HepG2 (cell line): Measurements from ENCODE around the gene ATRAID. TPM values are rescaled to one million over a fixed set of nuclear protein-coding genes. Genes with fewer than 3 reads are reported as not detected.

Experiments used
- ELF4 ChIP-seq: sonication (generic); formaldehyde crosslinking; IDR thresholded peaks from 2 replicates; pipeline ENCODE4 v1.5.0; 2020; ENCODE audit warnings: missing genetic modification reagents, mild to moderate bottlenecking, moderate library complexity, borderline replicate concordance
- FOXJ3 ChIP-seq: sonication (generic); formaldehyde crosslinking; IDR thresholded peaks from 2 replicates; pipeline ENCODE4 v1.4.0; 2020; ENCODE audit warnings: missing genetic modification reagents, mild to moderate bottlenecking, borderline replicate concordance
- GLMP ChIP-seq: sonication (generic); formaldehyde crosslinking; IDR thresholded peaks from 2 replicates; pipeline ENCODE4 v1.9.0; 2021; ENCODE audit warnings: missing genetic modification reagents, mild to moderate bottlenecking, borderline replicate concordance
- HCFC1 ChIP-seq: fragments of 150-350 bp; IDR thresholded peaks from 2 replicates; pipeline ENCODE4 v1.6.1; 2014; ENCODE audit warnings: low read depth, low read length
- KLF9 ChIP-seq: IDR thresholded peaks from 2 replicates; pipeline ENCODE4 v1.6.1; 2016; ENCODE audit warnings: low read depth
- MAFG ChIP-seq: sonication (generic); formaldehyde crosslinking; IDR thresholded peaks from 2 replicates; pipeline ENCODE4 v1.5.1; 2020; ENCODE audit warnings: mild to moderate bottlenecking, missing genetic modification reagents
- NCOR1 ChIP-seq: fragments of 200-600 bp; sonication (generic); IDR thresholded peaks from 2 replicates; pipeline ENCODE4 v1.7.0; 2017; ENCODE audit warnings: antibody characterized with exemption, low read length, borderline replicate concordance
- POLR2AphosphoS2 ChIP-seq: IDR thresholded peaks from 2 replicates; pipeline ENCODE4 v1.6.1; 2011; ENCODE audit warnings: low read depth, low read length, improper control_type of control experiment
- SATB2 ChIP-seq: sonication (generic); formaldehyde crosslinking; IDR thresholded peaks from 2 replicates; pipeline ENCODE4 v1.5.0; 2020; ENCODE audit warnings: missing genetic modification reagents
- SRF ChIP-seq: IDR thresholded peaks from 2 replicates; pipeline ENCODE4 v1.6.1; 2011; ENCODE audit warnings: mild to moderate bottlenecking, low read depth, low read length, moderate library complexity
- TBX2 ChIP-seq: sonication (generic); formaldehyde crosslinking; IDR thresholded peaks from 2 replicates; pipeline ENCODE4 v1.5.0; 2020; ENCODE audit warnings: missing genetic modification reagents, mild to moderate bottlenecking, borderline replicate concordance
- THYN1 ChIP-seq: sonication (generic); formaldehyde crosslinking; IDR thresholded peaks from 2 replicates; pipeline ENCODE4 v1.8.1; 2023; ENCODE audit warnings: low read depth, mild to moderate bottlenecking, moderate library complexity, missing genetic modification reagents, borderline replicate concordance
- ZNF569 ChIP-seq: sonication (generic); formaldehyde crosslinking; IDR thresholded peaks from 2 replicates; pipeline ENCODE4 v1.5.0; 2020; ENCODE audit warnings: mild to moderate bottlenecking, missing genetic modification reagents, moderate library complexity, borderline replicate concordance
- ZNF777 ChIP-seq: sonication (generic); formaldehyde crosslinking; IDR thresholded peaks from 2 replicates; pipeline ENCODE4 v1.4.0; 2020; ENCODE audit warnings: missing genetic modification reagents
- ZSCAN12 ChIP-seq: sonication (generic); formaldehyde crosslinking; IDR thresholded peaks from 2 replicates; pipeline ENCODE4 v1.9.0; 2021; ENCODE audit warnings: mild to moderate bottlenecking, missing genetic modification reagents
- polyA plus RNA-seq, 8 experiments: library from polyadenylated mRNA; depleted of rRNA in 3 of 8; stranded (reverse) in 7 of 8; unstranded in 1 of 8; fragments of >200 nt; fragmentation: Illumina TruSeq in 4 of 8; extraction: Trizol in 4 of 8; gene quantifications; 2 replicates each; pipeline versions ENCODE4 v1.2.1 to v1.2.3, GENCODE V29; 2011 to 2016; ENCODE audit warnings: low read depth in 4 of 8, missing spikeins in 1 of 8, mixed read lengths in 1 of 8; ENCODE audit not compliant: insufficient read depth in 1 of 8
- total RNA-seq, 5 experiments: library from RNA; depleted of rRNA; stranded (reverse); fragments of >200 nt; fragmentation: Illumina TruSeq; extraction: Trizol; gene quantifications; 2 replicates each; pipeline ENCODE4 v1.2.3, GENCODE V29; 2016; ENCODE audit warnings: low read depth in 1 of 5
- TF ChIP-seq, protein P1 (sequence below): sonication (generic); formaldehyde crosslinking; conservative IDR thresholded peaks from 2 replicates; pipeline ENCODE4 v1.4.0; 2020; ENCODE audit warnings: missing genetic modification reagents
- TF ChIP-seq, protein P2 (sequence below): IDR thresholded peaks from 2 replicates; pipeline ENCODE4 v1.6.1; 2012; ENCODE audit warnings: low read depth, low read length, improper control_type of control experiment
- TF ChIP-seq, protein P3 (sequence below): sonication (generic); formaldehyde crosslinking; IDR thresholded peaks from 2 replicates; pipeline ENCODE4 v1.4.0; 2020; ENCODE audit warnings: missing genetic modification reagents, mild to moderate bottlenecking, borderline replicate concordance
- TF ChIP-seq, protein P4 (sequence below): sonication (generic); formaldehyde crosslinking; IDR thresholded peaks from 2 replicates; pipeline ENCODE4 v1.5.1; 2020; ENCODE audit warnings: mild to moderate bottlenecking, missing genetic modification reagents, moderate library complexity

ATRAID gene
- total and polyA plus RNA-seq, 2 of the 13 experiments (the other 11 are each of a cell fraction or from before 2014, with no cell fraction given): 207 to 382 TPM

- TF ChIP-seq, protein P1, sequence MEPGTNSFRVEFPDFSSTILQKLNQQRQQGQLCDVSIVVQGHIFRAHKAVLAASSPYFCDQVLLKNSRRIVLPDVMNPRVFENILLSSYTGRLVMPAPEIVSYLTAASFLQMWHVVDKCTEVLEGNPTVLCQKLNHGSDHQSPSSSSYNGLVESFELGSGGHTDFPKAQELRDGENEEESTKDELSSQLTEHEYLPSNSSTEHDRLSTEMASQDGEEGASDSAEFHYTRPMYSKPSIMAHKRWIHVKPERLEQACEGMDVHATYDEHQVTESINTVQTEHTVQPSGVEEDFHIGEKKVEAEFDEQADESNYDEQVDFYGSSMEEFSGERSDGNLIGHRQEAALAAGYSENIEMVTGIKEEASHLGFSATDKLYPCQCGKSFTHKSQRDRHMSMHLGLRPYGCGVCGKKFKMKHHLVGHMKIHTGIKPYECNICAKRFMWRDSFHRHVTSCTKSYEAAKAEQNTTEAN (CRISPR knock-in tag): no peak
- TF ChIP-seq, protein P2, sequence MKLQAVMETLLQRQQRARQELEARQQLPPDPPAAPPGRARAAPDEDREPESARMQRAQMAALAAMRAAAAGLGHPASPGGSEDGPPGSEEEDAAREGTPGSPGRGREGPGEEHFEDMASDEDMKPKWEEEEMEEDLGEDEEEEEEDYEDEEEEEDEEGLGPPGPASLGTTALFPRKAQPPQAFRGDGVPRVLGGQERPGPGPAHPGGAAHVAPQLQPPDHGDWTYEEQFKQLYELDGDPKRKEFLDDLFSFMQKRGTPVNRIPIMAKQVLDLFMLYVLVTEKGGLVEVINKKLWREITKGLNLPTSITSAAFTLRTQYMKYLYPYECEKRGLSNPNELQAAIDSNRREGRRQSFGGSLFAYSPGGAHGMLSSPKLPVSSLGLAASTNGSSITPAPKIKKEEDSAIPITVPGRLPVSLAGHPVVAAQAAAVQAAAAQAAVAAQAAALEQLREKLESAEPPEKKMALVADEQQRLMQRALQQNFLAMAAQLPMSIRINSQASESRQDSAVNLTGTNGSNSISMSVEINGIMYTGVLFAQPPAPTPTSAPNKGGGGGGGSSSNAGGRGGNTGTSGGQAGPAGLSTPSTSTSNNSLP: no peak
- TF ChIP-seq, protein P3, sequence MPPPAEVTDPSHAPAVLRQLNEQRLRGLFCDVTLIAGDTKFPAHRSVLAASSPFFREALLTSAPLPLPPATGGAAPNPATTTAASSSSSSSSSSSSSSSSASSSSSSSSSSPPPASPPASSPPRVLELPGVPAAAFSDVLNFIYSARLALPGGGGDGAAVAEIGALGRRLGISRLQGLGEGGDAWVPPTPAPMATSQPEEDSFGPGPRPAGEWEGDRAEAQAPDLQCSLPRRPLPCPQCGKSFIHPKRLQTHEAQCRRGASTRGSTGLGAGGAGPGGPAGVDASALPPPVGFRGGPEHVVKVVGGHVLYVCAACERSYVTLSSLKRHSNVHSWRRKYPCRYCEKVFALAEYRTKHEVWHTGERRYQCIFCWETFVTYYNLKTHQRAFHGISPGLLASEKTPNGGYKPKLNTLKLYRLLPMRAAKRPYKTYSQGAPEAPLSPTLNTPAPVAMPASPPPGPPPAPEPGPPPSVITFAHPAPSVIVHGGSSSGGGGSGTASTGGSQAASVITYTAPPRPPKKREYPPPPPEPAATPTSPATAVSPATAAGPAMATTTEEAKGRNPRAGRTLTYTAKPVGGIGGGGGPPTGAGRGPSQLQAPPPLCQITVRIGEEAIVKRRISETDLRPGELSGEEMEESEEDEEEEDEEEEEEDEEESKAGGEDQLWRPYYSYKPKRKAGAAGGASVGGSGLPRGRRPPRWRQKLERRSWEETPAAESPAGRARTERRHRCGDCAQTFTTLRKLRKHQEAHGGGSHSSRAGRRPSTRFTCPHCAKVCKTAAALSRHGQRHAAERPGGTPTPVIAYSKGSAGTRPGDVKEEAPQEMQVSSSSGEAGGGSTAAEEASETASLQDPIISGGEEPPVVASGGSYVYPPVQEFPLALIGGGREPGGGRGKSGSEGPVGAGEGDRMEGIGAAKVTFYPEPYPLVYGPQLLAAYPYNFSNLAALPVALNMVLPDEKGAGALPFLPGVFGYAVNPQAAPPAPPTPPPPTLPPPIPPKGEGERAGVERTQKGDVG (CRISPR knock-in tag): no peak
- TF ChIP-seq MAFG (CRISPR knock-in tag) (no peak), GLMP (no peak), TBX2 (CRISPR knock-in tag) (peak; percentile 6; the same call in 1 of the 2 replicates), NCOR1 (no peak), KLF9 (CRISPR knock-in tag) (no peak), POLR2AphosphoS2 (0 out of 2 replicates have a peak, but pooled peaks have one; percentile 31), ZNF569 (CRISPR knock-in tag) (no peak), ZSCAN12 (CRISPR knock-in tag) (no peak), HCFC1 (no peak), ZNF777 (CRISPR knock-in tag) (no peak; the same call in 1 of the 2 replicates), FOXJ3 (CRISPR knock-in tag) (no peak), SATB2 (no peak), THYN1 (CRISPR knock-in tag) (no peak), SRF (no peak), ELF4 (CRISPR knock-in tag) (no peak)
- TF ChIP-seq, protein P4, sequence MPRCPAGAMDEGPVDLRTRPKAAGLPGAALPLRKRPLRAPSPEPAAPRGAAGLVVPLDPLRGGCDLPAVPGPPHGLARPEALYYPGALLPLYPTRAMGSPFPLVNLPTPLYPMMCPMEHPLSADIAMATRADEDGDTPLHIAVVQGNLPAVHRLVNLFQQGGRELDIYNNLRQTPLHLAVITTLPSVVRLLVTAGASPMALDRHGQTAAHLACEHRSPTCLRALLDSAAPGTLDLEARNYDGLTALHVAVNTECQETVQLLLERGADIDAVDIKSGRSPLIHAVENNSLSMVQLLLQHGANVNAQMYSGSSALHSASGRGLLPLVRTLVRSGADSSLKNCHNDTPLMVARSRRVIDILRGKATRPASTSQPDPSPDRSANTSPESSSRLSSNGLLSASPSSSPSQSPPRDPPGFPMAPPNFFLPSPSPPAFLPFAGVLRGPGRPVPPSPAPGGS (CRISPR knock-in tag): no peak
These were observed 1.0 kb downstream of the ATRAID start (continued) for GRCh38 chr2:27212626-27213471.
